ENCODE measurements around the gene MIA. TPM values are rescaled to one million over a fixed set of nuclear protein-coding genes. Genes with fewer than 3 reads are reported as not detected.

Gene MIA
- total RNA-seq, 2 donors from 2014 or later, result 1.0 to 3.6 TPM

- no peaks in the 10 kb centered on the region for H3K4me1 ChIP-seq
- no peak for DNase-seq
- H3K27ac ChIP-seq, result no peak overlapping the region
- H3K9me3 ChIP-seq, result no peaks in the 10 kb centered on the region
- peaks cover 7% of the 10 kb centered on the region for H3K36me3 ChIP-seq
- no peak overlapping the region for H3K9ac ChIP-seq (ENCODE audit: low read depth in 2 of 2, low read length in 2 of 2)
- intact Hi-C loops (cut with DNase I), result no loop called here
- no peak for TF ChIP-seq CTCF (IDR thresholded peaks at IDR 0.05)
- no peaks in the 10 kb centered on the region for H3K27me3 ChIP-seq
- no peak overlapping the region for H3K4me3 ChIP-seq
Observed at GRCh38 chr19:40736661-40737060, 38.7 kb upstream of the MIA start.

GRCh38 chr19:40737102-40737644 is 38.1 kb upstream of the MIA start:
- DNase-seq, result no peak
- H3K27me3 ChIP-seq, result no peaks in the 10 kb centered on the region
- TF ChIP-seq CTCF (IDR thresholded peaks at IDR 0.05), result no peak
- H3K9ac ChIP-seq (ENCODE audit: low read depth in 2 of 2, low read length in 2 of 2), result no peak overlapping the region
- H3K27ac ChIP-seq, result no peak overlapping the region
- intact Hi-C loops (cut with DNase I), result no loop called here
- no peaks in the 10 kb centered on the region for H3K4me1 ChIP-seq
- no peak overlapping the region for H3K4me3 ChIP-seq
- H3K9me3 ChIP-seq, result no peaks in the 10 kb centered on the region
- peaks cover 7% of the 10 kb centered on the region for H3K36me3 ChIP-seq

- Histone ChIP-seq H3K27ac (no peak overlapping the region), H3K4me1 (no peaks in the 10 kb centered on the region), H3K4me3 (no peak overlapping the region), H3K27me3 (no peaks in the 10 kb centered on the region), H3K9me3 (no peaks in the 10 kb centered on the region), H3K36me3 (no peaks in the 10 kb centered on the region), H3K9ac (ENCODE audit: low read depth in 2 of 2, low read length in 2 of 2) (no peak overlapping the region)
- DNase-seq, result no peak
- TF ChIP-seq CTCF (IDR thresholded peaks at IDR 0.05), result no peak
- intact Hi-C loops (cut with DNase I), result no loop called here
Observed at GRCh38 chr19:40739030-40739839, 36.1 kb upstream of the MIA start.

GRCh38 chr19:40739871-40740703 is 35.2 kb upstream of the MIA start:
- H3K27ac ChIP-seq, result no peak overlapping the region
- no peak for DNase-seq
- H3K4me1 ChIP-seq, result no peaks in the 10 kb centered on the region
- H3K4me3 ChIP-seq, result no peak overlapping the region
- no peak for TF ChIP-seq CTCF (IDR thresholded peaks at IDR 0.05)
- no peaks in the 10 kb centered on the region for H3K9me3 ChIP-seq
- intact Hi-C loops (cut with DNase I), result no loop called here
- H3K27me3 ChIP-seq, result no peaks in the 10 kb centered on the region
- H3K9ac ChIP-seq (ENCODE audit: low read depth in 2 of 2, low read length in 2 of 2), result peak overlapping the region in 1 of 2 donors; percentile 19
- H3K36me3 ChIP-seq, result no peaks in the 10 kb centered on the region

- Histone ChIP-seq H3K27ac (no peak overlapping the region), H3K9me3 (no peaks in the 10 kb centered on the region), H3K9ac (ENCODE audit: low read depth in 2 of 2, low read length in 2 of 2) (peak overlapping the region in 1 of 2 donors; percentile 19), H3K27me3 (no peaks in the 10 kb centered on the region), H3K4me1 (no peaks in the 10 kb centered on the region), H3K36me3 (no peaks in the 10 kb centered on the region), H3K4me3 (no peak overlapping the region)
- DNase-seq, result peak; percentile 45
- TF ChIP-seq CTCF (IDR thresholded peaks at IDR 0.05), result no peak
- intact Hi-C loops (cut with DNase I), result no loop called here
Observed at GRCh38 chr19:40740747-40741146, 34.6 kb upstream of the MIA start.
